Lower lobe of right lung (tissue), 2 donors: ENCODE data around the gene FOXF1. TPM values are rescaled to one million over a fixed set of nuclear protein-coding genes. Genes with fewer than 3 reads are reported as not detected.

ENCODE experiments used
- ATAC-seq, 2 donors: fragments of 200-7000 bp; cut with Tn5 transposase; one replicate each; pipeline ENCODE4 v1.9.1; 2020 to 2022; ENCODE audit warnings: mild to moderate bottlenecking in 2 of 2, moderate library complexity in 2 of 2
- DNase-seq: peaks from one replicate; pipeline ENCODE4 v3.0.0-alpha.2; 2020
- H3K27ac ChIP-seq: fragments of 200-600 bp; one replicate; pipeline ENCODE4 v1.8.0; 2022
- H3K27me3 ChIP-seq: fragments of 200-600 bp; one replicate; pipeline ENCODE4 v1.8.0; 2022; ENCODE audit warnings: low read depth
- H3K36me3 ChIP-seq: fragments of 200-600 bp; one replicate; pipeline ENCODE4 v1.8.0; 2022; ENCODE audit warnings: mild to moderate bottlenecking
- H3K4me1 ChIP-seq: fragments of 200-600 bp; one replicate; pipeline ENCODE4 v1.8.0; 2022
- H3K4me3 ChIP-seq: fragments of 200-600 bp; one replicate; pipeline ENCODE4 v1.8.0; 2022; ENCODE audit warnings: mild to moderate bottlenecking
- H3K9me3 ChIP-seq: fragments of 200-600 bp; one replicate; pipeline ENCODE4 v1.8.0; 2022
- CTCF ChIP-seq: fragments of 200-600 bp; IDR thresholded peaks from one replicate; pipeline ENCODE4 v1.8.0; 2022; ENCODE audit warnings: antibody characterized with exemption, mild to moderate bottlenecking
- intact Hi-C: fragments of 100-400 bp; cut with DNase I; formaldehyde crosslinking; loops from one replicate; pipeline ENCODE4 v1.11.0; 2022
- total RNA-seq: library from RNA; stranded (reverse); fragmentation: NEBNext Ultra II Directional; extraction: Animal tissue kit (Norgen Biotek cat#: 25700); gene quantifications from one replicate; pipeline ENCODE4 v1.2.1, GENCODE V29; 2021
- donor health status: DM: no; HTN: yes; CAD: no; lungs with severe emphysema.

The FOXF1 gene
- total RNA-seq, 1 donor from 2014 or later = 31.2 TPM

GRCh38 chr16:86476956-86477534 lies 33.3 kb upstream of the FOXF1 start:
- peak; percentile 13 for TF ChIP-seq CTCF
- Histone ChIP-seq H3K4me1 (peaks cover 19% of the 10 kb centered on the region), H3K27me3 (peaks cover 22% of the 10 kb centered on the region), H3K9me3 (no peaks in the 10 kb centered on the region), H3K4me3 (no peak overlapping the region), H3K36me3 (peaks cover 7% of the 10 kb centered on the region), H3K27ac (no peak overlapping the region)
- no peak for DNase-seq
- intact Hi-C loops = no loop called here
- no peak for ATAC-seq

GRCh38 chr16:86477642-86478041 lies 32.7 kb upstream of the FOXF1 start:
- Histone ChIP-seq H3K9me3 (no peaks in the 10 kb centered on the region), H3K36me3 (peaks cover 7% of the 10 kb centered on the region), H3K4me1 (peaks cover 19% of the 10 kb centered on the region), H3K27me3 (peaks cover 21% of the 10 kb centered on the region), H3K27ac (no peak overlapping the region), H3K4me3 (no peak overlapping the region)
- ATAC-seq (peak in 1 of 2 donors; percentile 10), DNase-seq (no peak)
- intact Hi-C loops = no loop called here
- TF ChIP-seq CTCF = no peak

GRCh38 chr16:86478779-86479178 lies 31.5 kb upstream of the FOXF1 start:
- no peak for TF ChIP-seq CTCF
- no peak overlapping the region for H3K27ac ChIP-seq
- H3K4me1 ChIP-seq = peaks cover 19% of the 10 kb centered on the region
- H3K4me3 ChIP-seq = no peak overlapping the region
- DNase-seq (no peak), ATAC-seq (no peak)
- H3K9me3 ChIP-seq = peaks cover under 1% of the 10 kb centered on the region
- intact Hi-C loops = no loop called here
- H3K27me3 ChIP-seq = peaks cover 21% of the 10 kb centered on the region
- H3K36me3 ChIP-seq = peaks cover 7% of the 10 kb centered on the region

- DNase-seq (no peak), ATAC-seq (peak in 1 of 2 donors; percentile 40)
- TF ChIP-seq CTCF = no peak
These were observed 30.9 kb upstream of the FOXF1 start for GRCh38 chr16:86479419-86479818.

GRCh38 chr16:86480444-86480843 lies 29.9 kb upstream of the FOXF1 start:
- no peak for TF ChIP-seq CTCF
- Histone ChIP-seq H3K36me3 (peaks cover 7% of the 10 kb centered on the region), H3K4me3 (no peak overlapping the region), H3K27me3 (peaks cover 21% of the 10 kb centered on the region), H3K27ac (no peak overlapping the region), H3K9me3 (peaks cover 10% of the 10 kb centered on the region), H3K4me1 (peaks cover 19% of the 10 kb centered on the region)
- intact Hi-C loops = no loop called here
- DNase-seq = no peak
- no peak for ATAC-seq

More at GRCh38 chr16:86479419-86479818, 30.9 kb upstream of the FOXF1 start:
- peaks cover 7% of the 10 kb centered on the region for H3K36me3 ChIP-seq
- H3K27me3 ChIP-seq = peaks cover 21% of the 10 kb centered on the region
- H3K4me1 ChIP-seq = peaks cover 19% of the 10 kb centered on the region
- H3K27ac ChIP-seq = peak overlapping the region; percentile 60
- H3K9me3 ChIP-seq = peaks cover 7% of the 10 kb centered on the region
- H3K4me3 ChIP-seq = no peak overlapping the region
- intact Hi-C loops = no loop called here
